ENCODE results near the gene MRPS5. TPM values are rescaled to one million over a fixed set of nuclear protein-coding genes. Genes with fewer than 3 reads are reported as not detected.

Gene MRPS5
- total RNA-seq, 4 donors from 2014 or later, result 41.9 to 55.4 (median 46.4) TPM

GRCh38 chr2:95061119-95061512, 60.5 kb downstream of the MRPS5 start:
- no peak for DNase-seq

GRCh38 chr2:95060446-95061118, 61.0 kb downstream of the MRPS5 start:
- H3K4me1 ChIP-seq, result peaks cover 12 to 78% (median 22%) of the 10 kb centered on the region in 3 donors
- DNase-seq, result no peak
- intact Hi-C loops (cut with DNase I), result no loop called here
- WGBS, 2 donors, result 90% methylated on average over 13 to 16 of the region's 17 CpGs
- no peaks in the 10 kb centered on the region for H3K36me3 ChIP-seq
- no peak overlapping the region for H3K4me3 ChIP-seq
- no peaks in the 10 kb centered on the region for H3K9me3 ChIP-seq
- peak overlapping the region in 2 of 4 donors; percentile 76 for H3K27ac ChIP-seq
- TF ChIP-seq CTCF (IDR thresholded peaks at IDR 0.05) (no peak), POLR2A (IDR thresholded peaks at IDR 0.05) (no peak)
- peaks cover 0 to 14% (median 0%) of the 10 kb centered on the region in 4 donors for H3K27me3 ChIP-seq

More at GRCh38 chr2:95061119-95061512, 60.5 kb downstream of the MRPS5 start:
- Histone ChIP-seq H3K9me3 (no peaks in the 10 kb centered on the region), H3K27ac (peak overlapping the region in 3 of 4 donors; percentile 69 to 83 (median 79)), H3K27me3 (peaks cover 0 to 14% (median 0%) of the 10 kb centered on the region in 4 donors), H3K4me3 (no peak overlapping the region), H3K36me3 (no peaks in the 10 kb centered on the region), H3K4me1 (peaks cover 12 to 72% (median 22%) of the 10 kb centered on the region in 3 donors)
- TF ChIP-seq POLR2A (IDR thresholded peaks at IDR 0.05), result no peak
- TF ChIP-seq CTCF (IDR thresholded peaks at IDR 0.05), result no peak
- intact Hi-C loops (cut with DNase I), result no loop called here
- WGBS, 2 donors, result 67 to 86% methylated on average over 1 of the region's 1 CpG

- Histone ChIP-seq H3K36me3 (no peaks in the 10 kb centered on the region), H3K27ac (peak overlapping the region in 2 of 4 donors; percentile 76), H3K27me3 (peaks cover 0 to 14% (median 0%) of the 10 kb centered on the region in 4 donors), H3K9me3 (no peaks in the 10 kb centered on the region), H3K4me3 (no peak overlapping the region), H3K4me1 (peaks cover 12 to 82% (median 22%) of the 10 kb centered on the region in 3 donors)
- WGBS, 2 donors, result 86 to 93% methylated on average over 4 to 9 of the region's 12 CpGs
- DNase-seq, result no peak
- intact Hi-C loops (cut with DNase I), result no loop called here
- TF ChIP-seq CTCF (IDR thresholded peaks at IDR 0.05) (peak in 1 of 6 experiments; percentile 8), POLR2A (IDR thresholded peaks at IDR 0.05) (no peak)
Observed at GRCh38 chr2:95059656-95060370, 61.8 kb downstream of the MRPS5 start.

GRCh38 chr2:95058989-95059641, 62.5 kb downstream of the MRPS5 start:
- Histone ChIP-seq H3K27ac (peak overlapping the region in 3 of 4 donors; percentile 29 to 76 (median 76)), H3K4me1 (peaks cover 12 to 78% (median 22%) of the 10 kb centered on the region in 3 donors), H3K9me3 (no peaks in the 10 kb centered on the region), H3K36me3 (no peaks in the 10 kb centered on the region), H3K27me3 (peaks cover 0 to 14% (median 0%) of the 10 kb centered on the region in 4 donors), H3K4me3 (no peak overlapping the region)
- TF ChIP-seq CTCF (IDR thresholded peaks at IDR 0.05), result no peak
- TF ChIP-seq POLR2A (IDR thresholded peaks at IDR 0.05), result no peak
- intact Hi-C loops (cut with DNase I), result no loop called here
- WGBS, 2 donors, result 49 to 71% methylated on average over 4 to 6 of the region's 11 CpGs
- DNase-seq, result no peak
